Left lung (tissue), 10 donors: Measurements from ENCODE around the gene FRS2. TPM values are rescaled to one million over a fixed set of nuclear protein-coding genes. Genes with fewer than 3 reads are reported as not detected.
A peak's percentile ranks its signal among the peaks of the same experiment; 100 is the strongest.

Experiments
- ATAC-seq: fragments of 200-7000 bp; cut with Tn5 transposase; one replicate; pipeline ENCODE4 v1.9.1; 2020; ENCODE audit warnings: moderate library complexity
- DNase-seq, 4 donors: peaks; one replicate each; pipeline ENCODE4 v3.0.0-alpha.2; 2013 to 2020
- H3K27ac ChIP-seq, 2 donors: fragments of 200-600 bp; sonication (generic) in 1 of 2; one replicate each; pipeline versions ENCODE4 v1.5.0 to v1.8.0; 2020 to 2021
- H3K27me3 ChIP-seq, 2 donors: fragments of 200-600 bp; sonication (generic) in 1 of 2; one replicate each; pipeline versions ENCODE4 v1.5.0 to v1.8.0; 2020 to 2021
- H3K36me3 ChIP-seq, 2 donors: fragments of 200-600 bp; sonication (generic) in 1 of 2; one replicate each; pipeline versions ENCODE4 v1.5.0 to v1.8.0; 2020 to 2021
- H3K4me1 ChIP-seq, 2 donors: fragments of 200-600 bp; one replicate each; pipeline ENCODE4 v1.8.0; 2021
- H3K4me3 ChIP-seq, 2 donors: fragments of 200-600 bp; sonication (generic) in 1 of 2; one replicate each; pipeline versions ENCODE4 v1.5.0 to v1.8.0; 2020 to 2021; ENCODE audit warnings: mild to moderate bottlenecking in 1 of 2
- H3K9me3 ChIP-seq, 2 donors: fragments of 200-600 bp; sonication (generic) in 1 of 2; one replicate each; pipeline versions ENCODE4 v1.5.0 to v1.8.0; 2020 to 2021
- intact Hi-C, 2 donors: fragments of 100-400 bp; cut with DNase I; formaldehyde crosslinking; loops; one replicate each; pipeline versions ENCODE4 v1.11.2 to v1.14.2; 2022
- polyA plus RNA-seq, 6 donors: library from polyadenylated mRNA; unstranded; fragments of 120-200 nt; gene quantifications; one replicate each; pipeline ENCODE4 v1.2.1, GENCODE V29; 2013; ENCODE audit not compliant: insufficient read length in 6 of 6
- total RNA-seq, 2 donors: library from RNA; stranded (reverse); fragmentation: NEBNext Ultra II Directional; extraction: Animal tissue kit (Norgen Biotek cat#: 25700); gene quantifications; one replicate each; pipeline ENCODE4 v1.2.1, GENCODE V29; 2021
- TF ChIP-seq, protein P1 (sequence below), 2 donors: fragments of 200-600 bp; sonication (generic) in 1 of 2; IDR thresholded peaks; one replicate each; pipeline versions ENCODE4 v1.5.0 to v1.8.0; 2021; ENCODE audit warnings: antibody characterized with exemption in 2 of 2
- donor health status: DM: no; HTN: yes; CAD: no.
- donor health status: DM: no; HTN: no; CAD: no.

The FRS2 gene
- total and polyA plus RNA-seq, 8 donors = 28.9 to 49.4 (median 43.6) TPM

DNA sequence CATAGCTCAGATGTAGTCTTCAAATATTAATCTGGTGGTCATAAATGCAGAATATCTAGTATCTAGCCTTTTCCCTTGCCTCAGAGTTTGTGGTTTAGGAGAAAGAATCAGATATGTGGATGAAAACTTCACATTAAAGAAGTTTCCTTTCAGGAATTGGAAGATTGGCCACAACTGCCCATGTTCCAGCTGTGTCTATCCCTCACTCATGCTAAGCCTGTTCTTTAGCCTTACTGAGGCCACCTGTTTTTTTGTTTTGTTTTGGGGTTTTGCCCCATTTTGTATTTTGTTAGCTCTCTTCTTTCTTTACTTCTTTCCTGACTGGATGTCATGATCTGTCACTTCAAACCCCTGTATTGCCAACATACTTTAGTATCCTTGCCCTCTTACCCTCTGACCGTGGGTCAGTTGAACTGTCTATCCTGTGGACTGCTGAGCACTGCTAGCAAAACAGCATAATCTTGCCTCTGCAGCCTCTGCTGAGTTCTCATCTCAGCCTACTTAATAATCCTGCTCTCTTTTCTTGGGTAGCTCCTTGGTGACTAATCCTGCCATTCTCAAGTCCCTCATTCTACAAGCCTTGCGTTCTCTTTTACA, 93.1 kb downstream of the FRS2 start:
- no peak overlapping the region for H3K27ac ChIP-seq
- H3K9me3 ChIP-seq = no peaks in the 10 kb centered on the region
- ATAC-seq = no peak
- H3K4me1 ChIP-seq = no peaks in the 10 kb centered on the region
- peaks cover 0 to 20% of the 10 kb centered on the region in 2 donors for H3K36me3 ChIP-seq
- no peak for DNase-seq
- intact Hi-C loops = no loop called here
- TF ChIP-seq, protein P1, sequence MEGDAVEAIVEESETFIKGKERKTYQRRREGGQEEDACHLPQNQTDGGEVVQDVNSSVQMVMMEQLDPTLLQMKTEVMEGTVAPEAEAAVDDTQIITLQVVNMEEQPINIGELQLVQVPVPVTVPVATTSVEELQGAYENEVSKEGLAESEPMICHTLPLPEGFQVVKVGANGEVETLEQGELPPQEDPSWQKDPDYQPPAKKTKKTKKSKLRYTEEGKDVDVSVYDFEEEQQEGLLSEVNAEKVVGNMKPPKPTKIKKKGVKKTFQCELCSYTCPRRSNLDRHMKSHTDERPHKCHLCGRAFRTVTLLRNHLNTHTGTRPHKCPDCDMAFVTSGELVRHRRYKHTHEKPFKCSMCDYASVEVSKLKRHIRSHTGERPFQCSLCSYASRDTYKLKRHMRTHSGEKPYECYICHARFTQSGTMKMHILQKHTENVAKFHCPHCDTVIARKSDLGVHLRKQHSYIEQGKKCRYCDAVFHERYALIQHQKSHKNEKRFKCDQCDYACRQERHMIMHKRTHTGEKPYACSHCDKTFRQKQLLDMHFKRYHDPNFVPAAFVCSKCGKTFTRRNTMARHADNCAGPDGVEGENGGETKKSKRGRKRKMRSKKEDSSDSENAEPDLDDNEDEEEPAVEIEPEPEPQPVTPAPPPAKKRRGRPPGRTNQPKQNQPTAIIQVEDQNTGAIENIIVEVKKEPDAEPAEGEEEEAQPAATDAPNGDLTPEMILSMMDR (IDR thresholded peaks at IDR 0.05) = no peak
- no peak overlapping the region for H3K4me3 ChIP-seq
- no peaks in the 10 kb centered on the region for H3K27me3 ChIP-seq

GRCh38 chr12:69566603-69567002, 96.4 kb downstream of the FRS2 start:
- ATAC-seq = no peak
- H3K36me3 ChIP-seq = peaks cover 0 to 25% of the 10 kb centered on the region in 2 donors
- H3K27ac ChIP-seq = no peak overlapping the region
- no peak for DNase-seq
- no peaks in the 10 kb centered on the region for H3K9me3 ChIP-seq
- H3K27me3 ChIP-seq = no peaks in the 10 kb centered on the region
- H3K4me3 ChIP-seq = no peak overlapping the region
- intact Hi-C loops = no loop called here
- TF ChIP-seq, protein P1 (IDR thresholded peaks at IDR 0.05) = no peak
- H3K4me1 ChIP-seq = no peaks in the 10 kb centered on the region

GRCh38 chr12:69569236-69569635, 99.0 kb downstream of the FRS2 start:
- DNase-seq = no peak
- Histone ChIP-seq H3K27me3 (no peaks in the 10 kb centered on the region), H3K27ac (no peak overlapping the region), H3K4me1 (no peaks in the 10 kb centered on the region), H3K4me3 (no peak overlapping the region), H3K9me3 (no peaks in the 10 kb centered on the region), H3K36me3 (peaks cover 0 to 40% of the 10 kb centered on the region in 2 donors)
- intact Hi-C loops = no loop called here
- no peak for ATAC-seq
- TF ChIP-seq, protein P1 (IDR thresholded peaks at IDR 0.05) = no peak

DNA sequence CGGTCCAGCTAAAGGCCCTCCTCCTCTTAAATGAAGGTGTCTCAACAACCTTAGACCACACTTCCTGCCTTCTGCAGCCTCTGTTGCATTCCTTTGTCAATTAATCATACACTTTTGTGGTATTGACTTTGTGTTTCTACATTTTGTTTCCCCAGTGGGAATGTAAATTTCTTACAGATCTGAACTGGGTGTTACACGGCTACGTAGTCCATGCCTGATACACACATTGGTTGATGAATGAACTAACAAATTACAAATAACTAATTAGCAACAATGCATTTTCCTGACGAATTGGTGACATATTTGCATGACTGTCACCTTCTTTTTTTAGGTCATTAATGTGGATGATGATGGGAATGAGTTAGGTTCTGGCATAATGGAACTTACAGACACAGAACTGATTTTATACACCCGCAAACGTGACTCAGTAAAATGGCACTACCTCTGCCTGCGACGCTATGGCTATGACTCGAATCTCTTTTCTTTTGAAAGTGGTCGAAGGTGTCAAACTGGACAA, 99.9 kb downstream of the FRS2 start:
- intact Hi-C loops = no loop called here

More for the DNA sequence above, 99.9 kb downstream of the FRS2 start:
- DNase-seq = no peak
- H3K27me3 ChIP-seq = no peaks in the 10 kb centered on the region
- H3K27ac ChIP-seq = no peak overlapping the region
- no peaks in the 10 kb centered on the region for H3K9me3 ChIP-seq
- H3K4me1 ChIP-seq = no peaks in the 10 kb centered on the region
- TF ChIP-seq, protein P1 (IDR thresholded peaks at IDR 0.05) = no peak
- peak; percentile 72 for ATAC-seq
- peaks cover 0 to 45% of the 10 kb centered on the region in 2 donors for H3K36me3 ChIP-seq
- H3K4me3 ChIP-seq = no peak overlapping the region
